DMS79 (cell line): ENCODE data around the gene DNAH14.
"Not testable (repeated sequence)": the region's sequence is repeated elsewhere in the genome, so short reads cannot be mapped to it uniquely, and the experiment has no call there.

Source experiments
- DNase-seq: peaks from one replicate; lab custom pipeline; 2025; lab: John Stamatoyannopoulos, UW

DNAH14 gene

GRCh38 chr1:225257081-225257480, 327.6 kb downstream of the DNAH14 start:
- no peak for DNase-seq

- DNase-seq, result no peak
These were observed 329.3 kb downstream of the DNAH14 start for GRCh38 chr1:225258811-225259210.

DNA sequence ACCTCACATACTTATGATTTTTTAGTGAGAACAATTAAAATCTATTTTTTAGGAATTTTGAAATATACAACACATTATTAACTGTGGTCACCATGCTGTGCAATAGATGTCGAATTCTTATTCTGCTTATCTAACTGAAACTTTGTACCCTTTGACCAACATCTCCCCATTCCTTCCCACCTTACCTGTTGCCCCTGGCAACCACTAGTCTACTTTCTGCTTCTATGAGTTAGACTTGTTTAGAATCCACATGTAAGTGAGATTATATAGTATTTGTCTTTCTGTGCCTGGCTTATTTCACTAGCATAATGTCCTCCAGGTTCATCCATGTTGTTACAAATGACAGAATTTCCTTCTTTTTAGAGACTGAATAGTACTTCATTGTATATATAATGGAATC, 330.1 kb downstream of the DNAH14 start:
- DNase-seq, result no peak

DNA sequence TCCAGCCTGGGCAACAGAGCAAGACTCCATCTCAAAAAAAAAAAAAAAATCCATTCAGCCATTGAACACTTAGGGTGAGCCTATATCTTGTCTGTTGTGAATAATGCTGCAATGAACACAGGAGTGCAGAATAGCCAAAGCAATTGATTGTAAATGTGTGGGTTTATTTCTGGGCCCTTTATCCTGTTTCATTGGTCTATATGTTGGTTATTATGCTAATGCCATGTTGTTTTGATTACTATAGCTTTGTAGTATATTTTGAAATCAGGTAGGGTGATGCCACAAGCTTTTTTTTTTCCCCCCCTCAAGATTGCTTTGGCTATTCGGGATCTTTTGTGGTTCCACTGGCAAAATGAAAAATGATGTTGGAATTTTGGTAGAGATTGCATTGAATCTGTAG, 330.8 kb downstream of the DNAH14 start:
- no peak for DNase-seq

GRCh38 chr1:225277445-225277844, 348.0 kb downstream of the DNAH14 start:
- DNase-seq, result no peak

- DNase-seq, result no peak
These were observed 351.1 kb downstream of the DNAH14 start for GRCh38 chr1:225280563-225280962.

- no peak for DNase-seq
These were observed 360.8 kb downstream of the DNAH14 start for GRCh38 chr1:225290244-225290643.

DNA sequence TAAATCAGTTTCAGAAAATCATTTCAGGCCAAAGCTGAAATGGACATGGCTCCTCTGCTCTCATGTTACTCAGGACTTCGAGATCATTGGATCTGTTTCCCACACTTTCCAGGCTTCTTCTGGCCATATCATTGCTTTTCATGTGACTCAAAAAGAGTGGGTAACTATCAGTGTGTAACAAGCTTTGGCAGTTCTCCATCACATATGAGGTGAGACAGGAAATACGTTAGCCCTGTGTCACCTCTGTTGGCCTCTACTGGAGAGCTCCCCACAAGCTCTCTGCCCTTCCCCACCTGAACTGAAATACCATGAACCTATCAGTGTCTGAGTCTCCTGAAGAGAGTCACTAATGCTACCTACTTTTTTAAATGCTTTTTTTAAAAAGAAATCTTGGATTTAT, 370.1 kb downstream of the DNAH14 start:
- DNase-seq, result no peak

- no peak for DNase-seq
These were observed 370.9 kb downstream of the DNAH14 start for GRCh38 chr1:225300381-225300780.

DNA sequence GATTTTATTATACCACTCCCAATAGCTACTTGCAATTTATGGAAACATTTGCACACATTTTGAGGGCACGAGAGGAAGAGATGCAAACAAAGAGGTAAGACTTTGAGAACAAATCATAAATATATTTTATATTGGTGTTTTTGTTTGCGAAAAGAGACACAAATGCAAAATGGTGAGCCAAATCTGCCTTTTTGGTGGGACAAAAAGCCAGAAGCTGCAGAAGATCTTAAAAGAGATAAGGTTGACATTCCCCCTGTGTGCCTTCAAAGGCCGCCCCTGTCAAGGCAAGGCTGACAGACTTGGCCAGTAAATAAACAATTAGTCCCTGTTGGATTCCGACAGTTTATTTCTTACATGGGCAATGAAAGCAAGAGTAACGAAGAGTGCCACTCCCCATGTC, 375.5 kb downstream of the DNAH14 start:
- DNase-seq, result no peak

DNA sequence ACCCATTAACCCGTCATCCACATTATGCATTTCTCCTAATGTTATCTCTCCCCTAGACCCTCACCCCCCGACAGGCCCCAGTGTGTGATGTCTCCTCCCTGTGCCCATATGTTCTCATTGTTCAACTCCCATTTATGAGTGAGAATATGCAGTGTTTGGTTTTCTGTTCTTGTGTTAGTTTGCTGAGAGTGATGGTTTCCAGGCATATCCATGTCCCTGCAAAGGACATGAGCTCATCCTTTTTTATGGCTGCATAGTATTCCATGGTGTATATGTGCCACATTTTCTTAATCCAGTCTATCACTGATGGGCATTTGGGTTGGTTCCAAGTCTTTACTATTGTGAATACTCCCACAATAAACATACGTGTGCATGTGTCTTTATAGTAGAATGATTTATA, 381.1 kb downstream of the DNAH14 start:
- not testable (repeated sequence) for DNase-seq

DNA sequence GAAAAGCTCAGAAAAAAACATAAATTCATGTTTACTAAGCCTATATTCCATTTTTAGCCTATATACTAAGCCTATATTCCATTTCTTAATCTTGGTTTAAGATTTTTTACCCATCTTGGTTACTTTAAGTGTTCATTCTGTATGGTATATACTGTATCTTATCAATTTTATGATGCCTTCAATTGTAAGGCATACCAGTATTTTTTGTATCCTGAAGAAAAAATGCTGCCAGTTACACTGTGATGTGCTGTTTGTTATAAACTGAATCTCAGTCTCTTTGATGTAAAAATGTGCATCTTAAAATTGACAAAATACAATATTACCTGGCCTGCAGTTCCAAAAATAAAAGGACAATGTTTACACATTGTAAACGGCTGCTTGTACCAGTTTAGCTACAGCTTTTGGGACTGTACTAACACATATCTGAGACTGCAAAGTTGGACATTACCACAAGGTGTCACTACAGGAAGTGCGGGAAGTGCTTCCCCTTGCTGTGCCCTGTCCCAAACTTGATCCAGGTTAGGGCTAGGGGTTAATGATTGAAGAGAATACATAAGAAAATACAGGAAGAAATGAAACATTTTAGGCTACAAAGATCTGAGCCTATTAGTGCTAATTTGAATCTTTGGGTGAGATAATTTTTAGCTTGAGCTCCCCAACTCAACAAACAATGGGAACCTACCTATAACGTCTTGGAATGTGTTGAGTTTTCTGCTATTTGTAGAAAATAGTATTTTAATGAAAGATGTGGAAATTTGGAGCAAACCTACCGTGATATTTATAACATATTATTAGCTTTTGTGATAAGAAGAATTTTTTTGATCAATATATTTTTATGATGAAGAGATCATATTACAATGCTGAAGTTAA, 389.5 kb downstream of the DNAH14 start:
- DNase-seq, result no peak

DNA sequence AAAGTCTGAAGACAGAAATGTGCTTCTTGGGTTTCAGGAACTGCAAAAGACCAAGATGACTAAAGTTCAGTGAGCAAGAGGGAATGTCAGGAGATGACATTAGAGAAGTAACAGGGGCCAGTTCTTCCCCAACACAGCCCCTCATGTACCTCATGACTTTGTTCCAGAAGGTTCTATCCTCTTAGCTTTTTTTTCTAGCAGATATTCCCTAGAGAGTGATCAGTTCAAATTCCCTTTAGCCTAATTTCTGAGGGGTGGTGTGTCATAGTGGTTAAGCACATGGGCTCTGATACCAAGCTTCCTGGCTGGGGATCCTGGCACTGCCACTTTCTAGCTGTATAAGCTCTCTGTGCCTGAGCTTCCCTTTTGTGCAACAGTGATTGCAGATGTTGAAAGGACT, 390.4 kb downstream of the DNAH14 start:
- no peak for DNase-seq

DNA sequence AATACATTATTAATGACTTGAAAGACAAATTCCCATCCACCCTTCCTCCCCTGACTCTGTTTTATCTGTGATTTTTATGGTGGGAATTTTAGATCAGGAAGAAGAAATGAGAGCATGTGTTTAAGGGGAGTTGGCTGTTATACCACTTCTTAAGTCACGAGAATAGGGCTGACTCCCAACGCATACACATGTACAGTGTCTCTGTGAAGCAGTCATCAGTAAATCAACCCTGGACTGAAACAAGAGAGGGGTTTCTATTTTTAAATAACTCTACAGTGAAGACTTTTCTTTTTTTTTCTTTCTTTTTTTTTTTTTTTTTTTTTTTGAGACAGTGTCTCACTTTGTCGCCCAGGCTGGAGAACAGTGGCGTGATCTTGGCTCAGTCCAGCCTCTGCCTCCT, 392.3 kb downstream of the DNAH14 start:
- no peak for DNase-seq

- no peak for DNase-seq
These were observed 399.6 kb downstream of the DNAH14 start for GRCh38 chr1:225329041-225329440.

DNA sequence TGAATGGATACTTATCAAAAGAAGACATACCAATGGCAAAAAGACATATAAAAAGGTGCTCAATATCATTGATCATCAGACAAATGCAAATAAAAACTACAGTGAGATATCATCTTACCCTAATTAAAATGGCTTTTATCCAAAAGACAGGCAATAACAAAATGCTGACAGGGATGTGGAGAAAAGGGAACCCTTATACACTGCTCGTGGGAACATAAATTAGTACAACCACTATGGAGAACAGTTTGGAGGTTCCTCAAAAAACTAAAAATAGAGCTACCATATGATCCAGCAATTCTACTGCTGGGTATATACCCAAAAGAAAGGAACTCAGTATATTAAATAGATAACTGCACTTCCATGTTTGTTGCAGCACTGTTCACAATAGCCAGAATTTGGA, 400.5 kb downstream of the DNAH14 start:
- not testable (repeated sequence) for DNase-seq

- DNase-seq, result no peak
These were observed 403.2 kb downstream of the DNAH14 start for GRCh38 chr1:225332686-225333085.

- not testable (repeated sequence) for DNase-seq
These were observed 405.8 kb downstream of the DNAH14 start for GRCh38 chr1:225335098-225335778.

- DNase-seq, result no peak
These were observed 409.1 kb downstream of the DNAH14 start for GRCh38 chr1:225338545-225338944.

GRCh38 chr1:225341642-225342041, 412.2 kb downstream of the DNAH14 start:
- no peak for DNase-seq

- DNase-seq, result no peak
These were observed 413.2 kb downstream of the DNAH14 start for GRCh38 chr1:225342695-225343094.

GRCh38 chr1:225343618-225344017, 414.1 kb downstream of the DNAH14 start:
- no peak for DNase-seq

DNA sequence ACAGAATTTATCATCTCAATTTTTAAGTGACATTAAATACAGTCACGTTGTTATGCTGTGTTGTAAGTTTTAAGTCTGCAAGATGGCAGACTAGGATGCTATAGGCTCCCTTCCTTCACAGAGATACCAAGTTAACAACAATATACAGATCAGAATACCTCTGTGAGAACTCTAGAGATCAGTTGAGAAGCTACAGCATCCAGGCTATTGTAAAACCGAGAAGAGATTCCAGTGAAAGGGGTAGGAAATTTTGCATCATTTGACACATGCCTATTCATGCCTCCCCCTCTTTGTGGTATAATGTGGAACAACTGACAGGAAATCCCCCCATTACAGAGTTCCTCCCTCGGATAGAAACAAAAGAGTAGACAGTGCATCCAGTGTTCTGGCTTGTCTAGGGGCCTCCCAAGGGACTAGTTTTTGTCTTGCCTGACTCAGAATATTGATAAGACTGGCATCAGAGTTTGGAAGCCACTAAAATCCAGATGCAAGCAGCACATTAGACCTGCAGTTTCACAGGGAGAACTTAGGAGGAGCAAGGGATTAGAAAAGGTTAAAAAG, 417.7 kb downstream of the DNAH14 start:
- no peak for DNase-seq
